Thyroid gland (tissue), 4 donors: Measurements from ENCODE around the gene EYA3. TPM values are rescaled to one million over a fixed set of nuclear protein-coding genes. Genes with fewer than 3 reads are reported as not detected.
"Not testable (repeated sequence)": the region's sequence is repeated elsewhere in the genome, so short reads cannot be mapped to it uniquely, and the experiment has no call there.

Experiments
- DNase-seq, 2 donors: peaks; one replicate each; pipeline ENCODE4 v3.0.0-alpha.2; 2019
- H3K27ac ChIP-seq, 3 donors: fragments of 200-600 bp; sonication (generic); 1 replicate in 2 of 3; 2 replicates in 1 of 3; pipeline ENCODE4 v1.5.1; 2016 to 2019; ENCODE audit warnings: mild to moderate bottlenecking in 1 of 3, moderate library complexity in 1 of 3
- H3K27me3 ChIP-seq: fragments of 200-600 bp; sonication (generic); one replicate; pipeline ENCODE4 v1.5.1; 2019
- H3K36me3 ChIP-seq, 2 donors: fragments of 200-600 bp; sonication (generic); one replicate each; pipeline ENCODE4 v1.5.1; 2016 to 2019
- H3K4me1 ChIP-seq, 2 donors: fragments of 200-600 bp; sonication (generic); one replicate each; pipeline ENCODE4 v1.5.1; 2017 to 2019
- H3K4me3 ChIP-seq, 3 donors: fragments of 200-600 bp; sonication (generic); replicated peaks in 1 of 3; 1 replicate in 2 of 3; 2 replicates in 1 of 3; pipeline ENCODE4 v1.5.1; 2016; ENCODE audit warnings: mild to moderate bottlenecking in 1 of 3
- H3K9me3 ChIP-seq: fragments of 200-600 bp; sonication (generic); one replicate; pipeline ENCODE4 v1.5.1; 2017
- POLR2A ChIP-seq, 2 donors: fragments of 450-650 bp; IDR thresholded peaks; one replicate each; pipeline ENCODE4 v1.6.1; 2017; ENCODE audit warnings: antibody characterized with exemption in 2 of 2, mild to moderate bottlenecking in 2 of 2, moderate library complexity in 1 of 2
- WGBS, 2 donors: methylation state at CpG; one replicate each; pipeline ENCODE4 v1.1.5; 2017; 5-methylcytosine and 5-hydroxymethylcytosine counted together
- intact Hi-C: fragments of 100-400 bp; cut with DNase I; formaldehyde crosslinking; loops from one replicate; pipeline ENCODE4 v1.15.1; 2023
- total RNA-seq, 4 donors: library from RNA; depleted of rRNA; stranded (reverse); fragments of >200 nt; gene quantifications; one replicate each; pipeline ENCODE4 v1.2.3, GENCODE V29; 2016
- TF ChIP-seq, protein P1 (sequence below), 6 experiments: fragments of 200-600 bp in 3 of 6; fragments of 450-650 bp in 3 of 6; sonication (generic) in 3 of 6; IDR thresholded peaks; one replicate each; pipeline ENCODE4 v1.5.1; 2016 to 2019; ENCODE audit warnings: antibody characterized with exemption in 6 of 6, mild to moderate bottlenecking in 2 of 6, inconsistent platforms in 1 of 6, moderate library complexity in 1 of 6

The EYA3 gene
- total RNA-seq, 4 donors from 2014 or later = 19.3 to 27.7 (median 20.0) TPM

DNA sequence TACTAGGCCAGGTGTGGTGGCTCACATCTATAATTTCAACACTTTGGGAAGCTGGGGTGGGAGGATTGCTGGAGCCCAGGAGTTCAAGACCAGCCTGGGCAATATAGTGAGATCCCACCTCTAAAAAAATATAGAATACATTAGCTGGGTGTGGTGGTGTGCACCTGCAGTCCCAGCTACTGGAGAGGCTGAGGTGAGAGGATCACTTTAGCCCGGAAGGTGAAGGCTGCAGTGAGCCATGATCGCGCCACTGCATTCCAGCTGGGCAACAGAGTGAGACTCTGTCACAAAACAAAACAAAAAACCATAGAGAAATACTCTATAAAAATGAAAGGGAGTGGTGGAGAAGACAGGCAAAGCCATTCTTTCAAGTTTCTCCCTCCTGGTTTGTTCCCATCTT is 62.1 kb downstream of the EYA3 start:
- peak overlapping the region; percentile 33 to 51 (median 42) for H3K27ac ChIP-seq
- 71 to 74% methylated on average over 3 of the region's 3 CpGs for WGBS, 2 donors
- H3K4me1 ChIP-seq = peaks cover 0 to 19% of the 10 kb centered on the region in 2 donors
- H3K4me3 ChIP-seq = no peak overlapping the region
- TF ChIP-seq, protein P1, sequence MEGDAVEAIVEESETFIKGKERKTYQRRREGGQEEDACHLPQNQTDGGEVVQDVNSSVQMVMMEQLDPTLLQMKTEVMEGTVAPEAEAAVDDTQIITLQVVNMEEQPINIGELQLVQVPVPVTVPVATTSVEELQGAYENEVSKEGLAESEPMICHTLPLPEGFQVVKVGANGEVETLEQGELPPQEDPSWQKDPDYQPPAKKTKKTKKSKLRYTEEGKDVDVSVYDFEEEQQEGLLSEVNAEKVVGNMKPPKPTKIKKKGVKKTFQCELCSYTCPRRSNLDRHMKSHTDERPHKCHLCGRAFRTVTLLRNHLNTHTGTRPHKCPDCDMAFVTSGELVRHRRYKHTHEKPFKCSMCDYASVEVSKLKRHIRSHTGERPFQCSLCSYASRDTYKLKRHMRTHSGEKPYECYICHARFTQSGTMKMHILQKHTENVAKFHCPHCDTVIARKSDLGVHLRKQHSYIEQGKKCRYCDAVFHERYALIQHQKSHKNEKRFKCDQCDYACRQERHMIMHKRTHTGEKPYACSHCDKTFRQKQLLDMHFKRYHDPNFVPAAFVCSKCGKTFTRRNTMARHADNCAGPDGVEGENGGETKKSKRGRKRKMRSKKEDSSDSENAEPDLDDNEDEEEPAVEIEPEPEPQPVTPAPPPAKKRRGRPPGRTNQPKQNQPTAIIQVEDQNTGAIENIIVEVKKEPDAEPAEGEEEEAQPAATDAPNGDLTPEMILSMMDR (IDR thresholded peaks at IDR 0.05) = no peak
- TF ChIP-seq POLR2A (IDR thresholded peaks at IDR 0.05) = no peak
- H3K9me3 ChIP-seq = no peaks in the 10 kb centered on the region
- peak; percentile 32 to 48 for DNase-seq
- intact Hi-C loops = loop anchor here (10.0 kb wide), 1 partner anchor 58 kb away; the partner anchor contains the start of gene EYA3
- peaks cover 0 to 6% of the 10 kb centered on the region in 2 donors for H3K36me3 ChIP-seq
- H3K27me3 ChIP-seq = no peaks in the 10 kb centered on the region

GRCh38 chr1:28021064-28021463 is 67.3 kb downstream of the EYA3 start:
- 86 to 88% methylated on average over 2 of the region's 2 CpGs for WGBS, 2 donors
- Histone ChIP-seq H3K27me3 (no peaks in the 10 kb centered on the region), H3K27ac (no peak overlapping the region), H3K4me1 (peaks cover 0 to 10% of the 10 kb centered on the region in 2 donors), H3K36me3 (peaks cover 0 to 5% of the 10 kb centered on the region in 2 donors), H3K9me3 (no peaks in the 10 kb centered on the region), H3K4me3 (no peak overlapping the region)
- TF ChIP-seq POLR2A (IDR thresholded peaks at IDR 0.05) = no peak
- TF ChIP-seq, protein P1 (IDR thresholded peaks at IDR 0.05) = no peak
- no peak for DNase-seq
- intact Hi-C loops = loop anchor here (10.0 kb wide), 1 partner anchor 64 kb away; the partner anchor contains the start of gene EYA3

- no peaks in the 10 kb centered on the region for H3K9me3 ChIP-seq
- peaks cover 27 to 36% of the 10 kb centered on the region in 2 donors for H3K36me3 ChIP-seq
- DNase-seq = no peak
- H3K4me3 ChIP-seq = no peak overlapping the region
- intact Hi-C loops = no loop called here
- H3K27me3 ChIP-seq = no peaks in the 10 kb centered on the region
- WGBS, 2 donors = 90 to 94% methylated on average over 1 of the region's 1 CpG
- TF ChIP-seq, protein P1 (IDR thresholded peaks at IDR 0.05) = no peak
- TF ChIP-seq POLR2A (IDR thresholded peaks at IDR 0.05) = no peak
- no peaks in the 10 kb centered on the region for H3K4me1 ChIP-seq
- H3K27ac ChIP-seq = no peak overlapping the region
Measured at GRCh38 chr1:28010969-28011368, 77.4 kb downstream of the EYA3 start.

DNA sequence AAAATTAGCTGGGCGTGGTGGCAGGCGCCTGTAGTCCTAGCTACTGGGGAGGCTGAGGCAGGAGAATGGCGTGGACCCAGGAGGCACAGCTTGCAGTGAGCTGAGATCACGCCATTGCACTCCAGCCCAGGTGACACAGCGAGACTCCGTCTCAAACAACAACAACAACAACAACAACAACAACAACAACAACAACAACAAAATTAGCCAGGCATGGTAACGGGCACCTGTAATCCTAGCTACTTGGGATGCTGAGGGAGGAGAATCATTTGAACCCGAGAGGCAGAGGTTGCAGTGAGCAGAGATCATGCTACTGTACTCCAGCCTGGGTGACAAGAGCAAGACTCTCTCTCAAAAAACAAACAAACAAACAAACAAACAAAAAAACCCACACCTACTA is 85.3 kb downstream of the EYA3 start:
- H3K9me3 ChIP-seq, H3K4me1 ChIP-seq, intact Hi-C loops, H3K27ac ChIP-seq, H3K4me3 ChIP-seq, H3K27me3 ChIP-seq, DNase-seq: not testable (repeated sequence)
- WGBS, 2 donors = 98 to 100% methylated on average over 8 of the region's 8 CpGs
- peaks cover 27 to 33% of the 10 kb centered on the region in 2 donors for H3K36me3 ChIP-seq

- no peak for DNase-seq
- Histone ChIP-seq H3K4me1 (no peaks in the 10 kb centered on the region), H3K27ac (no peak overlapping the region), H3K9me3 (no peaks in the 10 kb centered on the region), H3K4me3 (no peak overlapping the region), H3K27me3 (no peaks in the 10 kb centered on the region), H3K36me3 (peaks cover 32 to 38% of the 10 kb centered on the region in 2 donors)
- TF ChIP-seq, protein P1 (IDR thresholded peaks at IDR 0.05) = no peak
- no peak for TF ChIP-seq POLR2A (IDR thresholded peaks at IDR 0.05)
- intact Hi-C loops = no loop called here
- 97% methylated on average over 10 of the region's 10 CpGs for WGBS, 2 donors
Measured at GRCh38 chr1:28002600-28002999, 85.8 kb downstream of the EYA3 start.
